GM12872 (cell line): ENCODE results near the gene NDUFS6.

ENCODE experiments used
- CTCF ChIP-seq: IDR thresholded peaks from 3 replicates; pipeline ENCODE4 v1.5.1; 2011; ENCODE audit warnings: low read depth, mild to moderate bottlenecking, low read length, moderate library complexity; ENCODE audit not compliant: insufficient read depth

NDUFS6 gene

GRCh38 chr5:1845696-1846095 lies 44.5 kb downstream of the NDUFS6 start:
- no peak for TF ChIP-seq CTCF

GRCh38 chr5:1846583-1846982 lies 45.4 kb downstream of the NDUFS6 start:
- TF ChIP-seq CTCF, result no peak

- no peak for TF ChIP-seq CTCF
These were observed 45.8 kb downstream of the NDUFS6 start for GRCh38 chr5:1847056-1847455.

GRCh38 chr5:1847611-1848010 lies 46.4 kb downstream of the NDUFS6 start:
- no peak for TF ChIP-seq CTCF

GRCh38 chr5:1850324-1851154 lies 49.3 kb downstream of the NDUFS6 start:
- TF ChIP-seq CTCF, result no peak

- no peak for TF ChIP-seq CTCF
These were observed 50.2 kb downstream of the NDUFS6 start for GRCh38 chr5:1851290-1851934.

GRCh38 chr5:1852324-1852947 lies 51.2 kb downstream of the NDUFS6 start:
- TF ChIP-seq CTCF, result no peak
